Ovary (tissue), 3 donors: ENCODE measurements around the gene ZNF273.

Source experiments
- EP300 ChIP-seq: sonication (generic); formaldehyde crosslinking; IDR thresholded peaks from one replicate; pipeline ENCODE4 v1.6.1; 2017; ENCODE audit warnings: antibody characterized with exemption
- POLR2A ChIP-seq: fragments of 450-650 bp; IDR thresholded peaks from one replicate; pipeline ENCODE4 v1.6.1; 2017; ENCODE audit warnings: antibody characterized with exemption, mild to moderate bottlenecking, moderate library complexity
- TF ChIP-seq, protein P1 (sequence below), 3 donors: fragments of 450-650 bp in 2 of 3; fragments of 200-600 bp in 1 of 3; IDR thresholded peaks; one replicate each; pipeline versions ENCODE4 v1.5.1 to v1.8.0; 2016 to 2022; ENCODE audit warnings: antibody characterized with exemption in 3 of 3, mild to moderate bottlenecking in 1 of 3
- donor health status: DM: no; HTN: no; CAD: no.

- TF ChIP-seq POLR2A = no peak
- TF ChIP-seq EP300 = no peak
- TF ChIP-seq, protein P1, sequence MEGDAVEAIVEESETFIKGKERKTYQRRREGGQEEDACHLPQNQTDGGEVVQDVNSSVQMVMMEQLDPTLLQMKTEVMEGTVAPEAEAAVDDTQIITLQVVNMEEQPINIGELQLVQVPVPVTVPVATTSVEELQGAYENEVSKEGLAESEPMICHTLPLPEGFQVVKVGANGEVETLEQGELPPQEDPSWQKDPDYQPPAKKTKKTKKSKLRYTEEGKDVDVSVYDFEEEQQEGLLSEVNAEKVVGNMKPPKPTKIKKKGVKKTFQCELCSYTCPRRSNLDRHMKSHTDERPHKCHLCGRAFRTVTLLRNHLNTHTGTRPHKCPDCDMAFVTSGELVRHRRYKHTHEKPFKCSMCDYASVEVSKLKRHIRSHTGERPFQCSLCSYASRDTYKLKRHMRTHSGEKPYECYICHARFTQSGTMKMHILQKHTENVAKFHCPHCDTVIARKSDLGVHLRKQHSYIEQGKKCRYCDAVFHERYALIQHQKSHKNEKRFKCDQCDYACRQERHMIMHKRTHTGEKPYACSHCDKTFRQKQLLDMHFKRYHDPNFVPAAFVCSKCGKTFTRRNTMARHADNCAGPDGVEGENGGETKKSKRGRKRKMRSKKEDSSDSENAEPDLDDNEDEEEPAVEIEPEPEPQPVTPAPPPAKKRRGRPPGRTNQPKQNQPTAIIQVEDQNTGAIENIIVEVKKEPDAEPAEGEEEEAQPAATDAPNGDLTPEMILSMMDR (IDR thresholded peaks at IDR 0.05) = no peak
Observed at GRCh38 chr7:64880322-64881297, 22.5 kb upstream of the ZNF273 start.
